HepG2 (cell line): Measurements from ENCODE around the gene ICE1. TPM values are rescaled to one million over a fixed set of nuclear protein-coding genes. Genes with fewer than 3 reads are reported as not detected.

Experiments used
- ATAC-seq: fragments of 200-7000 bp; cut with Tn5 transposase; 3 replicates; pipeline ENCODE4 v1.9.1; 2020; ENCODE audit warnings: mild to moderate bottlenecking, moderate library complexity
- BruUV-seq: library from RNA; stranded (reverse); fragments of 400-500 nt; replicated peaks from 2 replicates; lab custom pipeline; 2021; lab: Mats Ljungman, UMichigan
- CTCF ChIA-PET: fragments of 300-600 bp; formaldehyde crosslinking; extraction: SDS; loops from one replicate; lab custom pipeline; 2021; ENCODE audit warnings: low total read pairs, inconsistent platforms, low intra/inter-chr PET ratio; lab: Yijun Ruan, JAX
- POLR2A ChIA-PET: fragments of 350-600 bp; sonication (Branson Sonifier 250); formaldehyde crosslinking; loops from one replicate; lab custom pipeline; 2020; ENCODE audit warnings: antibody characterized with exemption, inconsistent platforms; lab: Yijun Ruan, JAX
- DNase-seq: peaks from one replicate; pipeline ENCODE4 v3.0.0-alpha.2; 2015; ENCODE audit warnings: low spot score
- FAIRE-seq: peaks from 3 replicates; lab custom pipeline; 2011; peaks lifted over from hg19 to GRCh38; lab: Jason Lieb, UNC
- H2AFZ ChIP-seq: one replicate; pipeline ENCODE4 v1.6.1; 2011; ENCODE audit warnings: low read length, inconsistent platforms
- H3K27ac ChIP-seq: fragments of 300-600 bp; 3 replicates; pipeline ENCODE4 v1.8.0; 2011; ENCODE audit warnings: mixed run types, mild to moderate bottlenecking, mixed read lengths, low read length, inconsistent platforms; ENCODE audit not compliant: insufficient read depth; ENCODE audit errors: extremely low read length
- H3K27me3 ChIP-seq, 2 experiments: fragments of 200-600 bp in 1 of 2; 2 replicates in 1 of 2; 3 replicates in 1 of 2; pipeline versions ENCODE4 v1.6.0 to v1.8.0; 2011; ENCODE audit warnings: low read length in 2 of 2, mild to moderate bottlenecking in 2 of 2, moderate library complexity in 2 of 2, inconsistent platforms in 1 of 2; ENCODE audit not compliant: insufficient read depth in 2 of 2, control insufficient read depth in 1 of 2
- H3K36me3 ChIP-seq, 2 experiments: fragments of 200-600 bp in 1 of 2; replicated peaks in 1 of 2; 2 replicates in 1 of 2; 3 replicates in 1 of 2; pipeline versions ENCODE4 v1.5.1 to v1.8.0; 2011; ENCODE audit warnings: low read length in 2 of 2, inconsistent platforms in 1 of 2; ENCODE audit not compliant: insufficient read depth in 2 of 2, control insufficient read depth in 1 of 2
- H3K4me1 ChIP-seq: 2 replicates; pipeline ENCODE4 v1.5.1; 2012; ENCODE audit warnings: low read length, inconsistent platforms; ENCODE audit not compliant: insufficient read depth
- H3K4me2 ChIP-seq: 2 replicates; pipeline ENCODE4 v1.6.0; 2011; ENCODE audit warnings: low read depth, low read length, inconsistent platforms
- H3K4me3 ChIP-seq, 3 experiments: fragments of 200-600 bp in 1 of 3; sonication (generic), shearing (Covaris generic) in 1 of 3; replicated peaks in 1 of 3; 2 replicates each; pipeline ENCODE4 v1.5.1; 2011 to 2016; ENCODE audit warnings: low read length in 3 of 3, inconsistent platforms in 2 of 3, low read depth in 2 of 3, mild to moderate bottlenecking in 2 of 3, control low read depth in 1 of 3, mixed read lengths in 1 of 3; ENCODE audit not compliant: insufficient read depth in 1 of 3
- H3K79me2 ChIP-seq: one replicate; pipeline ENCODE4 v1.6.1; 2011; ENCODE audit warnings: low read length, inconsistent platforms; ENCODE audit not compliant: insufficient read depth
- H3K9ac ChIP-seq: 2 replicates; pipeline ENCODE4 v1.6.0; 2011; ENCODE audit warnings: mild to moderate bottlenecking, low read depth, low read length, inconsistent platforms; ENCODE audit not compliant: insufficient read depth
- H3K9me3 ChIP-seq: 2 replicates; pipeline ENCODE4 v1.5.1; 2012; ENCODE audit warnings: mild to moderate bottlenecking, low read length
- H4K20me1 ChIP-seq: 2 replicates; pipeline ENCODE4 v1.6.0; 2011; ENCODE audit warnings: inconsistent platforms, mild to moderate bottlenecking, low read length, moderate library complexity; ENCODE audit not compliant: insufficient read depth
- CEBPB ChIP-seq: IDR thresholded peaks from 2 replicates; pipeline ENCODE4 v1.6.1; 2011; ENCODE audit warnings: low read depth, low read length, improper control_type of control experiment, borderline replicate concordance
- KLF11 ChIP-seq: IDR thresholded peaks from 2 replicates; pipeline ENCODE4 v1.6.1; 2016; ENCODE audit warnings: missing compliant biosample characterization
- MAZ ChIP-seq, 2 experiments: sonication (generic) in 1 of 2; formaldehyde crosslinking in 1 of 2; IDR thresholded peaks; 2 replicates each; pipeline versions ENCODE4 v1.5.0 to v1.6.1; 2012 to 2020; ENCODE audit warnings: low read depth in 2 of 2, mild to moderate bottlenecking in 2 of 2, borderline replicate concordance in 1 of 2, improper control_type of control experiment in 1 of 2, low read length in 1 of 2, missing genetic modification reagents in 1 of 2, moderate library complexity in 1 of 2
- SIN3B ChIP-seq: fragments of 150-350 bp; IDR thresholded peaks from 2 replicates; pipeline ENCODE4 v1.6.1; 2014; ENCODE audit warnings: low read length
- TEAD2 ChIP-seq: sonication (generic); formaldehyde crosslinking; IDR thresholded peaks from 2 replicates; pipeline ENCODE4 v1.9.0; 2021; ENCODE audit warnings: missing genetic modification reagents
- ZNF34 ChIP-seq: sonication (generic); formaldehyde crosslinking; IDR thresholded peaks from 2 replicates; pipeline ENCODE4 v1.4.0; 2020; ENCODE audit warnings: mild to moderate bottlenecking, missing genetic modification reagents, borderline replicate concordance
- ZNF367 ChIP-seq: sonication (generic); formaldehyde crosslinking; IDR thresholded peaks from 2 replicates; pipeline ENCODE4 v1.4.0; 2020; ENCODE audit warnings: missing genetic modification reagents, borderline replicate concordance
- ZNF672 ChIP-seq: sonication (generic); formaldehyde crosslinking; IDR thresholded peaks from 2 replicates; pipeline ENCODE4 v1.8.1; 2022; ENCODE audit warnings: missing genetic modification reagents
- ZNF780A ChIP-seq: sonication (generic); formaldehyde crosslinking; IDR thresholded peaks from 2 replicates; pipeline ENCODE4 v1.8.0; 2022; ENCODE audit warnings: mild to moderate bottlenecking, missing genetic modification reagents, moderate library complexity
- ZNF816 ChIP-seq: sonication (generic); formaldehyde crosslinking; IDR thresholded peaks from 2 replicates; pipeline ENCODE4 v1.8.0; 2022; ENCODE audit warnings: missing genetic modification reagents, mild to moderate bottlenecking, borderline replicate concordance
- WGBS: methylation state at CpG from one replicate; pipeline ENCODE4 v1.1.6; 2017; ENCODE audit warnings: low lambda C conversion rate; 5-methylcytosine and 5-hydroxymethylcytosine counted together
- in situ Hi-C: cut with HindIII; loops from 2 replicates; pipeline ENCODE4 v1.10.0; 2017; ENCODE audit warnings: low pct_unique_long_range_greater_than_20kb; ENCODE audit not compliant: extremely low pct_ligation_motif_present
- intact Hi-C: fragments of 100-400 bp; cut with micrococcal nuclease; formaldehyde crosslinking; loops from one replicate; pipeline ENCODE4 v1.10.0; 2022; ENCODE audit not compliant: unreplicated experiment
- polyA plus RNA-seq, 8 experiments: library from polyadenylated mRNA; depleted of rRNA in 3 of 8; stranded (reverse) in 7 of 8; unstranded in 1 of 8; fragments of >200 nt; fragmentation: Illumina TruSeq in 4 of 8; extraction: Trizol in 4 of 8; gene quantifications; 2 replicates each; pipeline versions ENCODE4 v1.2.1 to v1.2.3, GENCODE V29; 2011 to 2016; ENCODE audit warnings: low read depth in 4 of 8, missing spikeins in 1 of 8, mixed read lengths in 1 of 8; ENCODE audit not compliant: insufficient read depth in 1 of 8
- total RNA-seq, 5 experiments: library from RNA; depleted of rRNA; stranded (reverse); fragments of >200 nt; fragmentation: Illumina TruSeq; extraction: Trizol; gene quantifications; 2 replicates each; pipeline ENCODE4 v1.2.3, GENCODE V29; 2016; ENCODE audit warnings: low read depth in 1 of 5
- TF ChIP-seq, protein P1 (sequence below): IDR thresholded peaks from 2 replicates; pipeline ENCODE4 v1.4.0; 2020; ENCODE audit warnings: mild to moderate bottlenecking, missing genetic modification reagents

Gene ICE1
- total and polyA plus RNA-seq, 2 of the 13 experiments (the other 11 are each of a cell fraction or from before 2014, with no cell fraction given) = 9.1 to 27.6 TPM

DNA sequence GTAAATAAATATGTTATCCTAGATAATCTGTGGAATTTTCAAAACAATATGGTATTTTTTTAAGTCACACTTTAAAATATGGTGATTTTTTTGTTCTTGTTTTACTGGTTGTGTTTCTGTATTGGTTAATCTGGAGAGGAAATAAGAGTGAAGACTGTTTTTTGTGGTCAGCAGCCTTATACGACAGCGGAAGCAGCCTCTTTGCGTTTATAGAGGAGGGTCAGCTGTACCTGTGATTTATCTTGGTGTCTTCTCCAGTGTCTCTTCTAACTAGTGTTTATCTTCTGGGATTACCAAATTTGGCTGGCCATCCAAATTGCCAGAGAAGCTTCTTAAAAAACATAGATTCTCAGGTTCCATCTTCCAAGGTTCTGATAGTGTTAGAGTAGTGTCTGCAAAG, 58.7 kb downstream of the ICE1 start (continued):
- TF ChIP-seq ZNF816 (CRISPR knock-in tag) (no peak), SIN3B (no peak), KLF11 (CRISPR knock-in tag) (no peak), ZNF367 (CRISPR knock-in tag) (no peak), ZNF34 (CRISPR knock-in tag) (no peak), ZNF780A (CRISPR knock-in tag) (no peak)
- TF ChIP-seq, protein P1, sequence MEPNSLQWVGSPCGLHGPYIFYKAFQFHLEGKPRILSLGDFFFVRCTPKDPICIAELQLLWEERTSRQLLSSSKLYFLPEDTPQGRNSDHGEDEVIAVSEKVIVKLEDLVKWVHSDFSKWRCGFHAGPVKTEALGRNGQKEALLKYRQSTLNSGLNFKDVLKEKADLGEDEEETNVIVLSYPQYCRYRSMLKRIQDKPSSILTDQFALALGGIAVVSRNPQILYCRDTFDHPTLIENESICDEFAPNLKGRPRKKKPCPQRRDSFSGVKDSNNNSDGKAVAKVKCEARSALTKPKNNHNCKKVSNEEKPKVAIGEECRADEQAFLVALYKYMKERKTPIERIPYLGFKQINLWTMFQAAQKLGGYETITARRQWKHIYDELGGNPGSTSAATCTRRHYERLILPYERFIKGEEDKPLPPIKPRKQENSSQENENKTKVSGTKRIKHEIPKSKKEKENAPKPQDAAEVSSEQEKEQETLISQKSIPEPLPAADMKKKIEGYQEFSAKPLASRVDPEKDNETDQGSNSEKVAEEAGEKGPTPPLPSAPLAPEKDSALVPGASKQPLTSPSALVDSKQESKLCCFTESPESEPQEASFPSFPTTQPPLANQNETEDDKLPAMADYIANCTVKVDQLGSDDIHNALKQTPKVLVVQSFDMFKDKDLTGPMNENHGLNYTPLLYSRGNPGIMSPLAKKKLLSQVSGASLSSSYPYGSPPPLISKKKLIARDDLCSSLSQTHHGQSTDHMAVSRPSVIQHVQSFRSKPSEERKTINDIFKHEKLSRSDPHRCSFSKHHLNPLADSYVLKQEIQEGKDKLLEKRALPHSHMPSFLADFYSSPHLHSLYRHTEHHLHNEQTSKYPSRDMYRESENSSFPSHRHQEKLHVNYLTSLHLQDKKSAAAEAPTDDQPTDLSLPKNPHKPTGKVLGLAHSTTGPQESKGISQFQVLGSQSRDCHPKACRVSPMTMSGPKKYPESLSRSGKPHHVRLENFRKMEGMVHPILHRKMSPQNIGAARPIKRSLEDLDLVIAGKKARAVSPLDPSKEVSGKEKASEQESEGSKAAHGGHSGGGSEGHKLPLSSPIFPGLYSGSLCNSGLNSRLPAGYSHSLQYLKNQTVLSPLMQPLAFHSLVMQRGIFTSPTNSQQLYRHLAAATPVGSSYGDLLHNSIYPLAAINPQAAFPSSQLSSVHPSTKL (CRISPR knock-in tag) = no peak

DNA sequence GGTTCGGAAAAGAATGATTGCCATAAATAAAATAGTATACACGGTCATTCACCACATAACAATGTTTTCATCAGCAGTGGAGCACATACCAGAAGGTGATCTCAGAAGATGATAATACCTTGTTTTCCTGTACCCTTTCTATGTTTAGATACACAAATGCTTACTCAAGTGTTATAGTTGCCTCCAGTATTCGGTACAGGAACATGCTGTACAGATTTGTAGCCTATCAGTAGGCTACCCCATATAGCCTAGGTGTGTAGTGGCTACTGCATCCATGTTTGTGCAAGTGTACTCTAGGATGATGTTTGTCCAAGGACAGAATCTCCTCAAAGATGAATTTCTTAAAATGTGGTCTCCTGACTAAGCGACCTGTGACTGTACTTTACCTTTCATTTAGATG, 59.2 kb downstream of the ICE1 start:
- DNase-seq (no peak), ATAC-seq (no peak), FAIRE-seq (no peak)
- Histone ChIP-seq H3K4me1 (no peaks in the 10 kb centered on the region), H3K9ac (no peak overlapping the region), H3K9me3 (no peaks in the 10 kb centered on the region), H3K27me3 (no peaks in the 10 kb centered on the region), H3K27ac (no peak overlapping the region), H4K20me1 (no peaks in the 10 kb centered on the region), H3K4me3 (no peak overlapping the region), H2AFZ (no peak overlapping the region), H3K4me2 (no peak overlapping the region), H3K36me3 (peaks cover 0 to 4% of the 10 kb centered on the region in 2 experiments; a peak in 1 of 5 replicates), H3K79me2 (no peaks in the 10 kb centered on the region)
- in situ Hi-C loops = no loop called here
- POLR2A ChIA-PET = no interaction called here
- intact Hi-C loops = no loop called here
- no TSS peak for BruUV-seq
- WGBS = 98% methylated on average over 4 of the region's 4 CpGs
- TF ChIP-seq CEBPB (no peak), ZNF672 (CRISPR knock-in tag) (no peak), TEAD2 (CRISPR knock-in tag) (no peak), MAZ (IDR thresholded peaks at IDR 0.05; ENCODE audit: borderline replicate concordance, low read depth, low read length) (no peak), MAZ (CRISPR knock-in tag; IDR thresholded peaks at IDR 0.05; ENCODE audit: low read depth) (no peak)
- CTCF ChIA-PET = no interaction called here
